ENCODE data around the gene TNIP1. TPM values are rescaled to one million over a fixed set of nuclear protein-coding genes. Genes with fewer than 3 reads are reported as not detected.

Gene TNIP1
- polyA plus RNA-seq, 1 experiment = 42.6 TPM

DNA sequence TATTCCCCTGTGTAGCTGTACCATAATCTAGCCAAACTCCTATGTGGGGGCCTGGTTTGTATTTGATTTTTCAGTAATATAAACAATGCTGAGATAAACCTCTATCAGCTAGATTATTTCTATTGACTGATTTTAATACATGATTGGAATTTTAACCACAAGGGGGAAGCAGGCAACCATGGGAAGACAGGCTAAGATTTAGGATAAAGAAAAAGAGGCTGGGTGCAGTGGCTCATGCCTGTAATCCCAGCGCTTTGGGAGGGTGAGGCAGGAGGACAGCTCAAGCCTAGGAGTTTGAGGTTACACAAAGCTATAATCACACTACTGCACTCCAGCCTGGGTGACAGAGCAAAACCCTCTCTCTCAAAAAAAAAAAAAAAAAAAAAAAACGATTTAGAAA is 78.6 kb downstream of the TNIP1 start:
- CTCF ChIA-PET = interaction anchor here (0.6 to 9.2 kb wide), 50 partner anchors 8 to 891 kb away, joined by 3 to 229 read pairs (median 4); partner anchors contain the start of gene G3BP1
- H3K9me3 ChIP-seq (ENCODE audit: control insufficient read depth, insufficient read depth, low read length) = no peaks in the 10 kb centered on the region
- H3K27me3 ChIP-seq (ENCODE audit: control insufficient read depth, insufficient read depth, low read length) = peaks cover 9% of the 10 kb centered on the region
- no peak for DNase-seq (ENCODE audit: low read depth, low spot score)
- TF ChIP-seq, protein P1, sequence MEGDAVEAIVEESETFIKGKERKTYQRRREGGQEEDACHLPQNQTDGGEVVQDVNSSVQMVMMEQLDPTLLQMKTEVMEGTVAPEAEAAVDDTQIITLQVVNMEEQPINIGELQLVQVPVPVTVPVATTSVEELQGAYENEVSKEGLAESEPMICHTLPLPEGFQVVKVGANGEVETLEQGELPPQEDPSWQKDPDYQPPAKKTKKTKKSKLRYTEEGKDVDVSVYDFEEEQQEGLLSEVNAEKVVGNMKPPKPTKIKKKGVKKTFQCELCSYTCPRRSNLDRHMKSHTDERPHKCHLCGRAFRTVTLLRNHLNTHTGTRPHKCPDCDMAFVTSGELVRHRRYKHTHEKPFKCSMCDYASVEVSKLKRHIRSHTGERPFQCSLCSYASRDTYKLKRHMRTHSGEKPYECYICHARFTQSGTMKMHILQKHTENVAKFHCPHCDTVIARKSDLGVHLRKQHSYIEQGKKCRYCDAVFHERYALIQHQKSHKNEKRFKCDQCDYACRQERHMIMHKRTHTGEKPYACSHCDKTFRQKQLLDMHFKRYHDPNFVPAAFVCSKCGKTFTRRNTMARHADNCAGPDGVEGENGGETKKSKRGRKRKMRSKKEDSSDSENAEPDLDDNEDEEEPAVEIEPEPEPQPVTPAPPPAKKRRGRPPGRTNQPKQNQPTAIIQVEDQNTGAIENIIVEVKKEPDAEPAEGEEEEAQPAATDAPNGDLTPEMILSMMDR (IDR thresholded peaks at IDR 0.05; ENCODE audit: low read depth, low read length) = peak; percentile 59
- H3K27ac ChIP-seq (ENCODE audit: low read depth, low read length) = no peak overlapping the region
- no peak overlapping the region for H3K4me3 ChIP-seq (ENCODE audit: low read depth, low read length)
- POLR2A ChIA-PET = interaction anchor here (0.6 kb wide), 2 partner anchors 69 to 381 kb away, joined by 3 to 10 read pairs; no protein-coding TSS in a partner anchor

DNA sequence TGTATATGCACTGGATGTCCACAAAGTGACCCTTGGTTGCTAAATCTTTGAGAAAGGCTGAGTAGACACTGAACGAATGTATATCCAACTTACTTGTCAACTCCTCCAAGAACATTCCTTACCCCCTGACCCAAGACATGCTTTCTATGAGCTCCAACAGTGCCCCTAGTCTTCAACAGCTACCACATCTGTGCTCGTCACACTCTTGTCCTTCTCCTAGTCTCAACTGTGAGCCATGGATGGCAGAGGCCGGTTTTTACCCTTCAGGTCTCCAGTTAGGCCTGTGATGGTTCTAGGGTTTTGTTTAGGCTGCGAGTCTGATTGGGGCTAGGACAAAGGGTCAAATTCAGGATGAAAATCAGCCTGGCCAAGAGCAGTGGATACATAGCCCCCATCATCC is 79.4 kb downstream of the TNIP1 start:
- CTCF ChIA-PET = interaction anchor here (1.1 to 9.2 kb wide), 10 partner anchors 9 to 315 kb away, joined by 3 to 229 read pairs (median 12); no protein-coding TSS in a partner anchor
- TF ChIP-seq, protein P1 (IDR thresholded peaks at IDR 0.05; ENCODE audit: low read depth, low read length) = no peak
- POLR2A ChIA-PET = no interaction called here
- Histone ChIP-seq H3K4me3 (ENCODE audit: low read depth, low read length) (no peak overlapping the region), H3K27me3 (ENCODE audit: control insufficient read depth, insufficient read depth, low read length) (peaks cover 9% of the 10 kb centered on the region), H3K9me3 (ENCODE audit: control insufficient read depth, insufficient read depth, low read length) (no peaks in the 10 kb centered on the region), H3K27ac (ENCODE audit: low read depth, low read length) (no peak overlapping the region)
- DNase-seq (ENCODE audit: low read depth, low spot score) = no peak

- peaks cover 9% of the 10 kb centered on the region for H3K27me3 ChIP-seq (ENCODE audit: control insufficient read depth, insufficient read depth, low read length)
- no peaks in the 10 kb centered on the region for H3K9me3 ChIP-seq (ENCODE audit: control insufficient read depth, insufficient read depth, low read length)
- H3K27ac ChIP-seq (ENCODE audit: low read depth, low read length) = no peak overlapping the region
- TF ChIP-seq, protein P1 (IDR thresholded peaks at IDR 0.05; ENCODE audit: low read depth, low read length) = no peak
- no peak for DNase-seq (ENCODE audit: low read depth, low spot score)
- CTCF ChIA-PET = interaction anchor here (7.7 to 9.2 kb wide), 3 partner anchors 50 to 165 kb away, joined by 122 to 229 read pairs (median 131); no protein-coding TSS in a partner anchor
- POLR2A ChIA-PET = no interaction called here
- H3K4me3 ChIP-seq (ENCODE audit: low read depth, low read length) = no peak overlapping the region
Measured at GRCh38 chr5:150999704-151000442, 81.0 kb downstream of the TNIP1 start.

- no peak for DNase-seq (ENCODE audit: low read depth, low spot score)
- Histone ChIP-seq H3K27me3 (ENCODE audit: control insufficient read depth, insufficient read depth, low read length) (no peaks in the 10 kb centered on the region), H3K4me3 (ENCODE audit: low read depth, low read length) (no peak overlapping the region), H3K9me3 (ENCODE audit: control insufficient read depth, insufficient read depth, low read length) (no peaks in the 10 kb centered on the region), H3K27ac (ENCODE audit: low read depth, low read length) (no peak overlapping the region)
- ChIA-PET POLR2A (no interaction called here), CTCF (interaction anchor here (0.6 kb wide), 1 partner anchor 9 kb away, joined by 3 read pairs; no protein-coding TSS in a partner anchor)
- TF ChIP-seq, protein P1 (IDR thresholded peaks at IDR 0.05; ENCODE audit: low read depth, low read length) = no peak
Measured at GRCh38 chr5:150993826-150994412, 86.9 kb downstream of the TNIP1 start.

GRCh38 chr5:150993422-150993821 is 87.4 kb downstream of the TNIP1 start:
- ChIA-PET POLR2A (no interaction called here), CTCF (interaction anchor here (0.6 kb wide), 1 partner anchor 9 kb away, joined by 3 read pairs; no protein-coding TSS in a partner anchor)
- Histone ChIP-seq H3K9me3 (ENCODE audit: control insufficient read depth, insufficient read depth, low read length) (no peaks in the 10 kb centered on the region), H3K27me3 (ENCODE audit: control insufficient read depth, insufficient read depth, low read length) (no peaks in the 10 kb centered on the region), H3K4me3 (ENCODE audit: low read depth, low read length) (no peak overlapping the region), H3K27ac (ENCODE audit: low read depth, low read length) (no peak overlapping the region)
- DNase-seq (ENCODE audit: low read depth, low spot score) = no peak
- TF ChIP-seq, protein P1 (IDR thresholded peaks at IDR 0.05; ENCODE audit: low read depth, low read length) = no peak

All from AG04450 (cell line).